ENCODE results near the gene MOB3C. TPM values are rescaled to one million over a fixed set of nuclear protein-coding genes. Genes with fewer than 3 reads are reported as not detected.

The MOB3C gene
- total RNA-seq, 2 donors from 2014 or later = 1.7 to 2.3 TPM

- no peak overlapping the region for H3K9ac ChIP-seq (ENCODE audit: extremely low read depth, low read length, poor library complexity, severe bottlenecking)
- peaks cover 18% of the 10 kb centered on the region for H3K36me3 ChIP-seq (ENCODE audit: control insufficient read depth, insufficient read depth, low read length)
- no peak overlapping the region for H3K4me3 Mint-ChIP-seq
- H3K9me3 Mint-ChIP-seq = no peaks in the 10 kb centered on the region
- H3K4me3 ChIP-seq (ENCODE audit: low read length) = no peak overlapping the region
- no peak for TF ChIP-seq CTCF (conservative IDR thresholded peaks at IDR 0.05)
- 79 to 90% methylated on average over 9 to 12 of the region's 12 CpGs for WGBS, 2 experiments (ENCODE audit: insufficient coverage in 1 of 2, insufficient read length in 1 of 2)
- peaks cover 16% of the 10 kb centered on the region for H3K4me1 Mint-ChIP-seq
- no peak overlapping the region for H3K27ac ChIP-seq (ENCODE audit: low read depth, low read length)
- H3K4me1 ChIP-seq (ENCODE audit: control insufficient read depth, insufficient read depth, low read length) = peaks cover 8% of the 10 kb centered on the region
- no peak for DNase-seq
- no peaks in the 10 kb centered on the region for H3K27me3 Mint-ChIP-seq (ENCODE audit: insufficient read depth)
- no peaks in the 10 kb centered on the region for H3K9me3 ChIP-seq (ENCODE audit: control insufficient read depth, low read length)
- H3K36me3 Mint-ChIP-seq (ENCODE audit: low read depth) = peaks cover 12% of the 10 kb centered on the region
- peak overlapping the region; percentile 11 for H3K27ac Mint-ChIP-seq
- H3K27me3 ChIP-seq (ENCODE audit: control insufficient read depth, insufficient read depth, low read length, poor library complexity, severe bottlenecking) = no peaks in the 10 kb centered on the region
Measured at GRCh38 chr1:46575300-46575699, 41.3 kb downstream of the MOB3C start.

GRCh38 chr1:46571691-46572225, 44.9 kb downstream of the MOB3C start:
- Mint-ChIP-seq H3K27me3 (ENCODE audit: insufficient read depth) (no peaks in the 10 kb centered on the region), H3K36me3 (ENCODE audit: low read depth) (peaks cover 9% of the 10 kb centered on the region), H3K4me1 (peaks cover 16% of the 10 kb centered on the region), H3K27ac (no peak overlapping the region), H3K9me3 (no peaks in the 10 kb centered on the region), H3K4me3 (no peak overlapping the region)
- Histone ChIP-seq H3K36me3 (ENCODE audit: control insufficient read depth, insufficient read depth, low read length) (no peaks in the 10 kb centered on the region), H3K4me1 (ENCODE audit: control insufficient read depth, insufficient read depth, low read length) (peaks cover 8% of the 10 kb centered on the region), H3K27ac (ENCODE audit: low read depth, low read length) (no peak overlapping the region), H3K4me3 (ENCODE audit: low read length) (no peak overlapping the region), H3K9ac (ENCODE audit: extremely low read depth, low read length, poor library complexity, severe bottlenecking) (no peak overlapping the region), H3K27me3 (ENCODE audit: control insufficient read depth, insufficient read depth, low read length, poor library complexity, severe bottlenecking) (no peaks in the 10 kb centered on the region), H3K9me3 (ENCODE audit: control insufficient read depth, low read length) (no peaks in the 10 kb centered on the region)
- 71 to 95% methylated on average over 1 to 6 of the region's 6 CpGs for WGBS, 2 experiments (ENCODE audit: insufficient coverage in 1 of 2, insufficient read length in 1 of 2)
- DNase-seq = no peak
- no peak for TF ChIP-seq CTCF (conservative IDR thresholded peaks at IDR 0.05)

- H3K27ac ChIP-seq (ENCODE audit: low read depth, low read length) = no peak overlapping the region
- Mint-ChIP-seq H3K36me3 (ENCODE audit: low read depth) (peaks cover 9% of the 10 kb centered on the region), H3K4me1 (peaks cover 1% of the 10 kb centered on the region), H3K27ac (no peak overlapping the region), H3K9me3 (no peaks in the 10 kb centered on the region), H3K27me3 (ENCODE audit: insufficient read depth) (no peaks in the 10 kb centered on the region), H3K4me3 (no peak overlapping the region)
- no peak for DNase-seq
- H3K4me1 ChIP-seq (ENCODE audit: control insufficient read depth, insufficient read depth, low read length) = no peaks in the 10 kb centered on the region
- no peak overlapping the region for H3K9ac ChIP-seq (ENCODE audit: extremely low read depth, low read length, poor library complexity, severe bottlenecking)
- no peak overlapping the region for H3K4me3 ChIP-seq (ENCODE audit: low read length)
- no peaks in the 10 kb centered on the region for H3K27me3 ChIP-seq (ENCODE audit: control insufficient read depth, insufficient read depth, low read length, poor library complexity, severe bottlenecking)
- TF ChIP-seq CTCF (conservative IDR thresholded peaks at IDR 0.05) = no peak
- 92 to 95% methylated on average over 11 to 12 of the region's 14 CpGs for WGBS, 2 experiments (ENCODE audit: insufficient coverage in 1 of 2, insufficient read length in 1 of 2)
- no peaks in the 10 kb centered on the region for H3K9me3 ChIP-seq (ENCODE audit: control insufficient read depth, low read length)
- no peaks in the 10 kb centered on the region for H3K36me3 ChIP-seq (ENCODE audit: control insufficient read depth, insufficient read depth, low read length)
Measured at GRCh38 chr1:46569884-46570725, 46.5 kb downstream of the MOB3C start.

All from endodermal cell (in vitro differentiated cells).